ENCODE data around the gene STRN3. TPM values are rescaled to one million over a fixed set of nuclear protein-coding genes. Genes with fewer than 3 reads are reported as not detected.

The STRN3 gene
- total and polyA plus RNA-seq, 4 donors = 6.8 to 47.5 (median 31.2) TPM

DNA sequence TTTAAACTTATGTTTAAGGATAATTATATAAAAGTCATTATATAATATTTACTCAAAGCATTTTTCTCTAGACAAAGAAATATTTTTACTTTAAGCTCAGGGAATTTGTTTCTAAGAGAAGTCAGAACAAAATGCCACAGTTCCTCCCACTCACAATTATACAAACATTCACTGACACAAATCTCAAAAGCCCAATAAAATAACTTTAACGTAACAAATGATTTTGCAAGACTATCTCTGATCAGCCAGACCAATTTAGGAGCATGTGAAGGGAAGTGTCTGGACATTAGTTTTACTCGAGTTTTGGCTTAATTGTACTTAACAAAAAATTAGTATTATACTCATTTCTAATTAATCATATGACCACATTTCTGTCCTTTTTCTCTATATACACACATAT is 110.6 kb downstream of the STRN3 start:
- TF ChIP-seq TAF1 (conservative IDR thresholded peaks at IDR 0.05) (no peak), HNF4A (conservative IDR thresholded peaks at IDR 0.05) (no peak)
- 59% methylated on average over 2 of the region's 2 CpGs for whole genome bisulfite sequencing
- Histone ChIP-seq H3K36me3 (ENCODE audit: control insufficient read depth in 4 of 4, insufficient read depth in 3 of 4, low read depth in 1 of 4, low read length in 3 of 4) (peaks cover 5 to 13% (median 10%) of the 10 kb centered on the region in 4 donors), H3K9ac (ENCODE audit: low read depth in 1 of 2, low read length in 2 of 2) (no peak overlapping the region), H3K27me3 (ENCODE audit: control insufficient read depth in 4 of 4, insufficient read depth in 4 of 4, low read length in 3 of 4) (no peaks in the 10 kb centered on the region), H3K4me3 (ENCODE audit: low read depth in 1 of 3, low read length in 3 of 3) (no peak overlapping the region), H3K27ac (ENCODE audit: low read depth in 1 of 2, low read length in 2 of 2) (no peak overlapping the region), H3K9me3 (ENCODE audit: control insufficient read depth in 4 of 4, low read length in 3 of 4) (no peaks in the 10 kb centered on the region), H3K4me1 (ENCODE audit: control insufficient read depth in 4 of 4, insufficient read depth in 4 of 4, low read length in 3 of 4) (peaks cover 0 to 2% (median 0%) of the 10 kb centered on the region in 4 donors)
- DNase-seq (ENCODE audit: low spot score) = no peak

- H3K27ac ChIP-seq (ENCODE audit: low read depth in 1 of 2, low read length in 2 of 2) = no peak overlapping the region
- no peaks in the 10 kb centered on the region for H3K27me3 ChIP-seq (ENCODE audit: control insufficient read depth in 4 of 4, insufficient read depth in 4 of 4, low read length in 3 of 4)
- H3K4me3 ChIP-seq (ENCODE audit: low read depth in 1 of 3, low read length in 3 of 3) = no peak overlapping the region
- peaks cover 5 to 21% (median 15%) of the 10 kb centered on the region in 4 donors for H3K36me3 ChIP-seq (ENCODE audit: control insufficient read depth in 4 of 4, insufficient read depth in 3 of 4, low read depth in 1 of 4, low read length in 3 of 4)
- 97% methylated on average over 1 of the region's 1 CpG for WGBS
- H3K9ac ChIP-seq (ENCODE audit: low read depth in 1 of 2, low read length in 2 of 2) = no peak overlapping the region
- H3K4me1 ChIP-seq (ENCODE audit: control insufficient read depth in 4 of 4, insufficient read depth in 4 of 4, low read length in 3 of 4) = peaks cover 0 to 2% (median 0%) of the 10 kb centered on the region in 4 donors
- no peaks in the 10 kb centered on the region for H3K9me3 ChIP-seq (ENCODE audit: control insufficient read depth in 4 of 4, low read length in 3 of 4)
- no peak for DNase-seq (ENCODE audit: low spot score)
- no peak for TF ChIP-seq CTCF (IDR thresholded peaks at IDR 0.05; ENCODE audit: low read depth, low read length, missing input control)
- no peak for TF ChIP-seq EGR1 (IDR thresholded peaks at IDR 0.05; ENCODE audit: low read depth in 2 of 2)
- TF ChIP-seq TAF1 (conservative IDR thresholded peaks at IDR 0.05) = no peak
- no peak for TF ChIP-seq FOXA1 (IDR thresholded peaks at IDR 0.05)
- TF ChIP-seq ZBTB33 (IDR thresholded peaks at IDR 0.05) = no peak
- no peak for TF ChIP-seq YY1 (IDR thresholded peaks at IDR 0.05)
- TF ChIP-seq HNF4A (conservative IDR thresholded peaks at IDR 0.05) = no peak
- TF ChIP-seq NR2F2 (IDR thresholded peaks at IDR 0.05) = no peak
- no peak for TF ChIP-seq GABPA (IDR thresholded peaks at IDR 0.05 in 1 of 2, conservative IDR thresholded peaks at IDR 0.05 in 1 of 2)
- TF ChIP-seq, protein P1, sequence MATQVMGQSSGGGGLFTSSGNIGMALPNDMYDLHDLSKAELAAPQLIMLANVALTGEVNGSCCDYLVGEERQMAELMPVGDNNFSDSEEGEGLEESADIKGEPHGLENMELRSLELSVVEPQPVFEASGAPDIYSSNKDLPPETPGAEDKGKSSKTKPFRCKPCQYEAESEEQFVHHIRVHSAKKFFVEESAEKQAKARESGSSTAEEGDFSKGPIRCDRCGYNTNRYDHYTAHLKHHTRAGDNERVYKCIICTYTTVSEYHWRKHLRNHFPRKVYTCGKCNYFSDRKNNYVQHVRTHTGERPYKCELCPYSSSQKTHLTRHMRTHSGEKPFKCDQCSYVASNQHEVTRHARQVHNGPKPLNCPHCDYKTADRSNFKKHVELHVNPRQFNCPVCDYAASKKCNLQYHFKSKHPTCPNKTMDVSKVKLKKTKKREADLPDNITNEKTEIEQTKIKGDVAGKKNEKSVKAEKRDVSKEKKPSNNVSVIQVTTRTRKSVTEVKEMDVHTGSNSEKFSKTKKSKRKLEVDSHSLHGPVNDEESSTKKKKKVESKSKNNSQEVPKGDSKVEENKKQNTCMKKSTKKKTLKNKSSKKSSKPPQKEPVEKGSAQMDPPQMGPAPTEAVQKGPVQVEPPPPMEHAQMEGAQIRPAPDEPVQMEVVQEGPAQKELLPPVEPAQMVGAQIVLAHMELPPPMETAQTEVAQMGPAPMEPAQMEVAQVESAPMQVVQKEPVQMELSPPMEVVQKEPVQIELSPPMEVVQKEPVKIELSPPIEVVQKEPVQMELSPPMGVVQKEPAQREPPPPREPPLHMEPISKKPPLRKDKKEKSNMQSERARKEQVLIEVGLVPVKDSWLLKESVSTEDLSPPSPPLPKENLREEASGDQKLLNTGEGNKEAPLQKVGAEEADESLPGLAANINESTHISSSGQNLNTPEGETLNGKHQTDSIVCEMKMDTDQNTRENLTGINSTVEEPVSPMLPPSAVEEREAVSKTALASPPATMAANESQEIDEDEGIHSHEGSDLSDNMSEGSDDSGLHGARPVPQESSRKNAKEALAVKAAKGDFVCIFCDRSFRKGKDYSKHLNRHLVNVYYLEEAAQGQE (IDR thresholded peaks at IDR 0.05) = no peak
- no peak for TF ChIP-seq HNF4G (IDR thresholded peaks at IDR 0.05)
- no peak for TF ChIP-seq FOXA2 (IDR thresholded peaks at IDR 0.05)
- no peak for TF ChIP-seq RXRA (IDR thresholded peaks at IDR 0.05)
These were observed 111.4 kb downstream of the STRN3 start for GRCh38 chr14:30914812-30915211.

All from liver (tissue), 9 donors.